Loucy (cell line): ENCODE results near the gene BEND4.

ENCODE experiments used
- H2AFZ ChIP-seq: fragments of 200-600 bp; sonication (generic); 2 replicates; pipeline ENCODE4 v1.6.0; 2016; ENCODE audit warnings: antibody characterized with exemption, mild to moderate bottlenecking, low read length, moderate library complexity
- H3F3A ChIP-seq: fragments of 200-600 bp; 2 replicates; pipeline ENCODE4 v1.6.0; 2016; ENCODE audit warnings: antibody characterized with exemption, low read depth, mild to moderate bottlenecking
- H3K27me3 ChIP-seq: fragments of 200-600 bp; sonication (generic); 2 replicates; pipeline ENCODE4 v1.6.1; 2014; ENCODE audit warnings: low read length, mild to moderate bottlenecking; ENCODE audit not compliant: insufficient read depth, poor library complexity, severe bottlenecking
- H3K36me3 ChIP-seq: fragments of 200-600 bp; sonication (generic); 2 replicates; pipeline ENCODE4 v1.6.1; 2016; ENCODE audit warnings: low read length; ENCODE audit not compliant: insufficient read depth
- H3K4me1 ChIP-seq: fragments of 200-600 bp; sonication (generic); 2 replicates; pipeline ENCODE4 v1.5.1; 2014; ENCODE audit warnings: low read length, mild to moderate bottlenecking; ENCODE audit not compliant: insufficient read depth, poor library complexity, severe bottlenecking
- H3K4me2 ChIP-seq: fragments of 200-600 bp; sonication (generic); 2 replicates; pipeline ENCODE4 v1.6.0; 2014; ENCODE audit warnings: antibody characterized with exemption, low read length, low read depth, mild to moderate bottlenecking; ENCODE audit not compliant: poor library complexity, severe bottlenecking
- H3K4me3 ChIP-seq: fragments of 200-600 bp; sonication (generic); 2 replicates; pipeline ENCODE4 v1.5.1; 2014; ENCODE audit warnings: low read length, mild to moderate bottlenecking, mixed read lengths; ENCODE audit not compliant: poor library complexity, severe bottlenecking
- H3K79me2 ChIP-seq: fragments of 200-600 bp; sonication (generic); 2 replicates; pipeline ENCODE4 v1.6.1; 2014; ENCODE audit warnings: low read length; ENCODE audit not compliant: insufficient read depth
- H3K9ac ChIP-seq: fragments of 200-600 bp; sonication (generic); 2 replicates; pipeline ENCODE4 v1.6.0; 2014; ENCODE audit warnings: mild to moderate bottlenecking, low read depth, low read length, moderate library complexity; ENCODE audit not compliant: poor library complexity, severe bottlenecking
- H3K9me2 ChIP-seq: fragments of 200-600 bp; sonication (generic); replicated peaks from 2 replicates; pipeline ENCODE4 v1.6.1; 2016; ENCODE audit warnings: low read depth, low read length, mixed read lengths
- H3K9me3 ChIP-seq: fragments of 200-600 bp; sonication (generic); 2 replicates; pipeline ENCODE4 v1.6.1; 2014; ENCODE audit warnings: mild to moderate bottlenecking, antibody characterized with exemption, low read length, low read depth; ENCODE audit not compliant: insufficient read depth
- H4K20me1 ChIP-seq: fragments of 200-600 bp; sonication (generic); 2 replicates; pipeline ENCODE4 v1.6.0; 2014; ENCODE audit warnings: antibody characterized with exemption, low read length, mild to moderate bottlenecking; ENCODE audit not compliant: insufficient read depth, poor library complexity, severe bottlenecking
- EZH2phosphoT487 ChIP-seq: fragments of 200-600 bp; IDR thresholded peaks from 2 replicates; pipeline ENCODE4 v1.6.1; 2018; ENCODE audit warnings: antibody characterized with exemption, mild to moderate bottlenecking, moderate library complexity, borderline replicate concordance
- TF ChIP-seq, protein P1 (sequence below): fragments of 200-600 bp; sonication (generic); conservative IDR thresholded peaks from 2 replicates; pipeline ENCODE4 v1.5.1; 2014; ENCODE audit warnings: mild to moderate bottlenecking, antibody characterized with exemption, low read length

BEND4 gene

DNA sequence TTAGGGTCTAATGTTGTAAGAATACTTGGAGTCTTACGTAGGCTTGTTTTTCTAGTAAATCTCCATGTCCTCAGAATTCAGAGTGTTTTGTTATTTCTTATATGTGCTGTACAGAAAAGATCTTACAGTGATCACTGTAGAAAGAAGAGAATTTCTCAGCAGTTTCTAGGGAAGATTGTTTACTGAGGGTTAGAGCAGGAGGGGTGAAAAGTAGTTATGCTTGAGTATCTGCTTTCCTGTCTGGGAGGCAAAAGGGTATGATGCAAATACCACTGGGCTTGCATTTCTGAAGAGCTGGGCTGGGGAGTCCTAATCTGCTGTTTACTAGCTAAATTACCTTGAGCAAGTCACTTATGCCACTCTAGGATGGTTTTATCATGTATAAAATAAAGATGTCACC, 78.2 kb downstream of the BEND4 start:
- Histone ChIP-seq H3K27me3 (no peaks in the 10 kb centered on the region), H3K79me2 (no peaks in the 10 kb centered on the region), H3K4me1 (no peaks in the 10 kb centered on the region), H4K20me1 (no peaks in the 10 kb centered on the region), H3K4me2 (no peak overlapping the region), H3K36me3 (no peaks in the 10 kb centered on the region), H3K9me3 (no peaks in the 10 kb centered on the region), H2AFZ (no peak overlapping the region), H3F3A (no peaks in the 10 kb centered on the region), H3K9ac (no peak overlapping the region), H3K4me3 (no peak overlapping the region), H3K9me2 (no peaks in the 10 kb centered on the region)
- TF ChIP-seq, protein P1, sequence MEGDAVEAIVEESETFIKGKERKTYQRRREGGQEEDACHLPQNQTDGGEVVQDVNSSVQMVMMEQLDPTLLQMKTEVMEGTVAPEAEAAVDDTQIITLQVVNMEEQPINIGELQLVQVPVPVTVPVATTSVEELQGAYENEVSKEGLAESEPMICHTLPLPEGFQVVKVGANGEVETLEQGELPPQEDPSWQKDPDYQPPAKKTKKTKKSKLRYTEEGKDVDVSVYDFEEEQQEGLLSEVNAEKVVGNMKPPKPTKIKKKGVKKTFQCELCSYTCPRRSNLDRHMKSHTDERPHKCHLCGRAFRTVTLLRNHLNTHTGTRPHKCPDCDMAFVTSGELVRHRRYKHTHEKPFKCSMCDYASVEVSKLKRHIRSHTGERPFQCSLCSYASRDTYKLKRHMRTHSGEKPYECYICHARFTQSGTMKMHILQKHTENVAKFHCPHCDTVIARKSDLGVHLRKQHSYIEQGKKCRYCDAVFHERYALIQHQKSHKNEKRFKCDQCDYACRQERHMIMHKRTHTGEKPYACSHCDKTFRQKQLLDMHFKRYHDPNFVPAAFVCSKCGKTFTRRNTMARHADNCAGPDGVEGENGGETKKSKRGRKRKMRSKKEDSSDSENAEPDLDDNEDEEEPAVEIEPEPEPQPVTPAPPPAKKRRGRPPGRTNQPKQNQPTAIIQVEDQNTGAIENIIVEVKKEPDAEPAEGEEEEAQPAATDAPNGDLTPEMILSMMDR, result no peak
- TF ChIP-seq EZH2phosphoT487, result no peak

DNA sequence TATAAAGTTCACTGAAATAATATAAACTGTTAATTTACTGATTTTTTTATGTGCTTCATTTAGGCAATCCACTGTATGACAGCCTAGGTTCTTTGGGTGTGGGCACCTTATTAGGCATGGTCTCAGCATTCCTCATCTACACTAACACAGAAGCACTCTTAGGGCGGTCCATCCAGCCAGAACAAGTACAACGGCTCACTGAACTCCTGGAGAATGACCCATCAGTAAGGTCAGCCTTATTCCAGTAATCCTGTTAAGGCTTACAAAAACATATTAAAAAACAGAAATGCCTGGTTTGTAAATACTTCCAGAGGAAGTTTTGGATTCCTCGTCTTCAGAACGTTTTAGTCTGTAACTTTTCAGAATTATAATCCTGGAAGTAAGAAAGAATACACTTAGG, 82.0 kb downstream of the BEND4 start:
- Histone ChIP-seq H3K9me2 (no peaks in the 10 kb centered on the region), H2AFZ (no peak overlapping the region), H3F3A (no peaks in the 10 kb centered on the region), H3K4me2 (no peak overlapping the region), H3K4me1 (no peaks in the 10 kb centered on the region), H3K9ac (no peak overlapping the region), H3K36me3 (no peaks in the 10 kb centered on the region), H3K4me3 (no peak overlapping the region), H3K27me3 (no peaks in the 10 kb centered on the region), H4K20me1 (no peaks in the 10 kb centered on the region), H3K9me3 (no peaks in the 10 kb centered on the region), H3K79me2 (no peaks in the 10 kb centered on the region)
- TF ChIP-seq EZH2phosphoT487, result no peak
- TF ChIP-seq, protein P1, result no peak

DNA sequence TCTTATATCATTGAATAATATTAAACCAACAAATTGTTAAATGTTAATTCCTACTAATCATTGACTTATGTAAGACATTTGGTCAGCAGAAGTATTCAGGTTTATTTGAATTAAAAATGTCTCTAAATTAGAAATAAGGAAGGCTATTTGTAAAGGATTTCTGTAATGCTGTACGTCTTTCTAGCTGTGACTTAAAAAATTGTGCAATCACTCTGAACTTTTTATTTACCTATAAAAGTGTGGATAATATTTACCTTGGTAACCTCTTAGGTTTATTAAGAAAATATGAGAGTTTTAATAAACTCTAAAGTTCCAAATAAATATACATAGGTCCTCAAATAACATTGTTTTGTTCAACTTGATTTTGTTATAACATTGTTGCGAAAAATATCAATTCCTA, 85.2 kb downstream of the BEND4 start:
- H3K9me2 ChIP-seq, result no peaks in the 10 kb centered on the region
- no peak overlapping the region for H3K9ac ChIP-seq
- no peak overlapping the region for H3K4me3 ChIP-seq
- no peaks in the 10 kb centered on the region; the same call in 1 of the 2 replicates for H3K36me3 ChIP-seq
- no peaks in the 10 kb centered on the region for H3F3A ChIP-seq
- no peaks in the 10 kb centered on the region for H4K20me1 ChIP-seq
- no peaks in the 10 kb centered on the region for H3K4me1 ChIP-seq
- H3K27me3 ChIP-seq, result no peaks in the 10 kb centered on the region
- no peaks in the 10 kb centered on the region for H3K9me3 ChIP-seq
- no peak overlapping the region for H2AFZ ChIP-seq
- no peaks in the 10 kb centered on the region for H3K79me2 ChIP-seq
- H3K4me2 ChIP-seq, result no peak overlapping the region
- TF ChIP-seq, protein P1, result no peak
- no peak for TF ChIP-seq EZH2phosphoT487
